IPS-NIHi7 (cell line): ENCODE data around the gene PORCN.

ENCODE experiments used
- DNase-seq: peaks from one replicate; pipeline ENCODE4 v3.0.0; 2012; ENCODE audit warnings: mixed read lengths; ENCODE audit errors: extremely low spot score

Gene PORCN

DNA sequence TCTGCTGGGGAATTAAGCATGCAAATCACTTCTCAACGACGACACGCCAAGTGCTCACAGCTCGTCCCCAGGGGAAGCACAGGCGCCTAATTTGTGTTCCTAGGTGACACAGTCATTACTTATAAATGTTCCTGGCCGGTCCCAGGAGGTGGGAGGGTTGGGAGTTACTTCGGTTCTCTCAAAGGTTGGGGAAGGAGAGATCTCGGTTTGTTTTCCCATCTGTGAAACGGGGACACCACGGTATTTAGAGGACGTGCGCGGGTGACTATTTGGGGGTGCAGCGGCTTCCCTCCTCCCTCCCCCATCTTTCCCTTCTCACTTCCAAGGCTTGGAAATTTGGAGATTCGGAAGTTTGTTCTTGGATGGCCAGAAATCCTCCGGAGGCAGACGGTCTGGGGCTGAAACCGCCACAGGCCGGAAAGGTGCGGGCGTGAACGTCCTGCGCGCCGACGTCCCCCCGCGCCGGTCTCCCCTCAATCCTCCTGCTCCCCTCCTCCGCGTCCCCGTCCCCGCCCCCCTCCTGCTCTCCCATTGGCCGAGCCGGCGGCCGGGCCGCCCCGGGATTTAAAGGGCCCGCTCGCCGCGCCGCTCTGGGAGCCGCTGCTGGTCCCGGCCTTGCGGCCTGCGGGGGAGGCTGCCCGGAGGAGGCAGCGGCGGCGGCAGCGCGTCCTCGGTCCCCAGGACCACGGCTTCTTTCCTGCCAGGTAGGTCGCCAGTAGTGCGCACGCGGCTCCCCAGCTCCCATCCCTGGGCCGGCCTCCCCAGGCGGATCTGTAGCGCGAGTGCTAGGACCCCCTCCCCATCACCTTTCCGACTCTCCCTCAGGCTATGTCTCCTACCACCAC lies at the start of gene PORCN:
Gene PORCN, plus strand, starts transcription at position 593 of the 845 bp plus-strand sequence. CDS start 829 bp downstream, outside the sequence.
- DNase-seq: peak; percentile 80

DNA sequence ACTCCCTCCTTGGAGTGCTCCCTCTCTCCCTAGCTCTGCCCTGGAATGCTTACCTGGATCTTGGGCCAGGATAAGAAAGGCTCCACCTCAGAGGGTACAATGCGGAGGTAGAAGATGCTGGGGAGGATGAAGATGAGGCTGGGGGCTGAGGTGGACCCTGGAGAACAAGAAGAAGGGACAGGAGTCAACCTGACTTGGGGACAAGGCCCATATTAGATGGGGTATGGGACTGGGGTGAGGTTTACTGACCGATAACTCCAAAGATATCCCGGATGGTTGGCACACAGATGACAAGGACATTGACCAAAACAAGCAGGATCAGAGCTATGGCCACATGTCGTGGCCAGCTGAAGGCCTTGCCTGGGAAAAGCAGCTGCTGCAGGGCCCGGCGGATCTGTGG lies 49.3 kb upstream of the PORCN start:
- no peak for DNase-seq

DNA sequence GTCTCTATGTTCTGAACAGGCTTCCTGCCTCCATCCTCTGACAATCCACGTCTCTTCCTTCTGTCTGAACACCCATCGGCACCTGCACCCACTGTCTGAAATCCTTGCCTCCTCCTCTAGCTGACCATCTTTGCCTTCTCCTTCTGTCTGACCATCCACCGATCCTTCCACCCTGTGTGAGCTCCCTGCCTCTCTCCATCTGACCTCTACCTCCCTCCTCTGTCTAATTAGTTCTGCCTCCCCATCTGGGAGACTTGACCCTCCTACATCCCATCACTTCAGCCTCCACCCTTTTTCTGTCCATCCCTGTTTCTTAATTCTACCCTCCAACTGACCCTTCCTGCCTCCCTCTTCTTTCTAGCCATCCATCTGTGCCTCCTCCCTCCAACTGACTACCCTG lies 48.8 kb upstream of the PORCN start:
- no peak for DNase-seq

DNA sequence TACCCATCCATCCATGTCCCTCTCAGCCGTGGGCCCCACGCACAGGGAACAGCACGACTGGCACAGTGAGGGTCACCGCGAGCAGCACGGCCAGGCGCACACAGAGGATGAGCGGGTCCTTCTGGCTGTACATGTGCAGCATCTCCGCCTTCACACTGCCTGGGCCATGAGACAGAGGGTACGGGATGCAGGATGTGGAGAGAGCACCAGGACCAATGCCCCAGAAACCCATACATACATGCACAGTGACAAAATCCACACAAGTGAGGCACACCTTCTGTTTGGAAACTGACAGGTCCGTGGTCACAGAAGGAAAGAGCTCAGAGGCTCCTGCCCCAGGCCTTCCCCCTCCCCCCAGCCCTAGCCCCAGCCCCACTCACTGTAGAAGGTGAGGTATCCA lies 48.2 kb upstream of the PORCN start:
- DNase-seq: no peak

DNA sequence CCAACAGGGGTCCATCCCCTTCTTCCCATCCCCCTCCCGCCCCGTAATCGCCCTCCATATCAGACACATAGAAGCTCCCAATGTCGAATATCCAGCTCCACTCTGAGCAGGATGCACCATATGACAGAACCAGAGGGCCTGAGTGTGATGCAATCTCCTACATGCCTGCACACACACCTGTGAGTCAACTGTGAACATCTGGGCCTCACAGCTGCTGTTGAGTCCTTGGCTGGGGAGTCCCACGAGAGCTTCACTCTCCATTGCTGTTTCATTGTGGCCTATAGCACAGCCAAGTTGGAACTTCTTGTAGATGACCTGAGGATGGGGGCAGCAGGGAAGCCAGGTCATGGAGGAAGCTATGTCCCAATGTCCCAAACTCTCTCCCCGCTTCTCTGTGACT lies 47.0 kb upstream of the PORCN start:
- no peak for DNase-seq

DNA sequence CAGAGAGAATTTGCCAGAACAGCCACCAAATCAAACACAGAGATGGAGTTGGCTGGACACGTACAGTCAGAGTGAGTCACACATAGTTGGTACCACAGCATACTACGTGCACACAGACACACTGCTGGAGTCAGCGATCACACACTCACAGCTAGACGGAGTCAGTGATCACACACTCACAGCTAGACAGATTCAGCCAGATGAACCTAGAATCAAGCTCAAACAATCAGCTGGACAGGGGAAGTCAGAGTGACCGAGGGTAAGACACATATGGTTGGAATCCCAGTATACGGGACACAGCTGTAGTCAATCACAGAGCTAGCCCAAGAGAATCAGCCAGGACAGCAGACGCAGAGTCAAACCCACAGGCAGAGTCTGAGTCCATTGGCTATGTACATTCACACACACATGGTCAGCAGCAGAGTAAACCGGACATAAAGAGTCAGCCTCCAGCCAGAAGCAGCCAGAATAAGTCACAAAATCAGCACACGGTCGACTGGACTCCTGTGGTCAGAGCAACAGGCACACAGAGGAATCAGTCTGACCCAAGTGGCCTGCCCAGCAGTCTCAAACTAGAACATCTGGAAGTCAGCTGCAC lies 43.4 kb upstream of the PORCN start:
- no peak for DNase-seq

DNA sequence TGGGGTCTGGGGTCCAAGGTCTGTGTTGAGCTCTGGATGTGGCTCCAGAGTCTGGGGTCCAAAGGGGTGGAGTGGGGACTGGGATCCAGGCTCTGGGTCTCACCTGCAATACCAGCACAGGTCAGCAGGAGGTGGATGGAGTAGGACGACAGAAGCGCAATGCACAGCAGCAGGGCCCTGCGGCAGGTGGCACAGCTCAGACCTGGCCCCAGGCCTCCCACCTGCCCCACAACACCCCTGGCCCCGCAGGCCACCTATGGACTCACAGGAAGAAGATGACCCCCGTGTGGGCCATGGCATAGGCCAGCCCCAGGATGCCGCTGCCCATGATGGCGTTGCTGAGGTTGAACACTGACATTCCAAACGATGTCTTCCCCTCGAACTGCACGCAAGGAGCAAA lies 42.1 kb upstream of the PORCN start:
- DNase-seq: peak; percentile 58

DNA sequence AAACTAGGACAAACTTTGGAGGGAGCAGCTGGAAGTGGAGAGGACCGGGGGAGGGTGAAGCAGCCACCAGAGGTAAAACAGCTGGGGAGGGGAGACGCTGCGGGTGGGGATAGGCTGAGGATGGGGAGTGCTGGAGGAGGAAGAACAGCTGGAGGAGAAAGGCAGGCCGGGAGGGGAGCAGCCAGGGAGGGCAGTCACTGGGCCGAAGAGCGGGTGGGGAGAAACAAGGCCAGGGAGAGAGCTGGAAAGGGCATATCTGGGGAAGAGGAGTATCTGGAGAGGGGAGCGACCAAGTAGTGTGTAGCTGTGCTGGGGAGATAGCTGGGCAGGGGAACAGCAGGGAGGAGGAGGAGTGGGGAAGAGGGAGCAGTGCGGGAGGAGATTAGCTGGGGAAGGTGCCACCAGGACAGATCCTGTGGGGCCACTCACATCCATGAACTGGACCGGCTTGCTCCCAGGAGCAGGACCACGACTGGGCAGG lies 41.5 kb upstream of the PORCN start:
- DNase-seq: no peak

DNA sequence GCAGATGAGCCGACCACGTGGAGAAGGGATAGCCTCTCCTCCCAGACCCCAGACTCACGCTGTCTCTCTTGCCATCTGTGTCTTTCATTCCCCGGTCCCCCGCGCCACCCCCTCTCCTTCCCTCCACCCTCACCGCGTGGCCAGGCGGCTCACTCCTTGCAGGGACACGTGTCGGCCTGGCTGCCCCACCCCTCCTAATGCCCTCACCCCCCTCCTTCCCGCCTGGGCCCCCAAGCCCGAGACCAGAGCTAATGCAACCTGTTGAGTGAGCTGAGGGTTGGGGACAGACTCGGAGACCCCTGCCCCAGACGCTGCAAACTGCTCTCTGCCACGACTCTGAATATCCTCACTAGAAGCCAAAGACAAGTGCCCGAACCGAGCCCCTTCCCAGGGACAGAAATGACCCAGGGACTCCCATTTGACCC lies 40.5 kb upstream of the PORCN start:
- DNase-seq: no peak

DNA sequence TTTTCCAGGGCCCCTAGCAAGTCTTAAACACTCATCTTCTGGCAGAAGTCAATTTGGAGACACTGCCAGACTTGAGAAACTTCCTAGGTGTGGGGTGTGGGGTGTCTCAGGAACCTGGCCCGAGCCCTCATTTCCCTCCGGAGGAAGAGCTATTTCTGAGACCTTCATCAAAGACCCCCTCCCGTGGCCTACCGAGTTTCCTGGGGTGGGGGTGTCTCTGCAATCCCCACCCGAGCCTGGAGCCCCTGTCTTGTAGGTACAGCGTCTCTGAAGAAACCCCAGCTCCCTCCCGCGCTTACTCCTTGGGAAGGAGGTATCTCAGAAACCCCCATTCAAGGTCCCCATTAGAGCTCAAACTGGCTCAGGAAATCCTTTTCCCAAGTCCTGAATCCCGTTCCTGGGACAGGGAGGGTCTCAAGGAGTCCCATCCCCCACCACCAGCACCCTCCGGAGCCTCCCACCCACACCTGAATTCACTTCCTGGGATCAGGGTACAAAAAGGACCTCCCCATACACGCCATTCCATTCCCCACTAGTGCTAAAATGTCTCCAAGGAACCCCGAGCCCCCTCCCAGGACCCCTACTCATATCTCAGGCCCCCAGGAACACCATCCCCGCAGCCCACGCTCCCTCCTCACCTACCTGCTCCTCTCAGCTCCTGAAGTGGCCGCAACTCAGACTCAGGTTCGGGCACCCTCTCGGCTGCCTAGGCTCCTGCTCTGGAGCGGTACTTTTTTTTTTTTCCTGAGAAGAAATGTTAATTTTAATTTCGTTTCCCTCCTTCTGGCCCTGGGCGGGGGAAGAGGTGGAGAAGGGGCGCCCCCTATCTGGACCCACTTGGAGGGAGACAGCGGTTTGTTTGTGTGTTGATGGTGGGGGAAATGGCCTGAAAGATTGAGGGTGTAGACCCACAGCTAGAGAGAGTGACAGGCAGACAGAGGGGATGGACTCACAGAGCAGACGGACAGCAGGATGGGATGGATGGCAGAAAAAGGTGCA lies 39.8 kb upstream of the PORCN start:
- DNase-seq: peak; percentile 36

DNA sequence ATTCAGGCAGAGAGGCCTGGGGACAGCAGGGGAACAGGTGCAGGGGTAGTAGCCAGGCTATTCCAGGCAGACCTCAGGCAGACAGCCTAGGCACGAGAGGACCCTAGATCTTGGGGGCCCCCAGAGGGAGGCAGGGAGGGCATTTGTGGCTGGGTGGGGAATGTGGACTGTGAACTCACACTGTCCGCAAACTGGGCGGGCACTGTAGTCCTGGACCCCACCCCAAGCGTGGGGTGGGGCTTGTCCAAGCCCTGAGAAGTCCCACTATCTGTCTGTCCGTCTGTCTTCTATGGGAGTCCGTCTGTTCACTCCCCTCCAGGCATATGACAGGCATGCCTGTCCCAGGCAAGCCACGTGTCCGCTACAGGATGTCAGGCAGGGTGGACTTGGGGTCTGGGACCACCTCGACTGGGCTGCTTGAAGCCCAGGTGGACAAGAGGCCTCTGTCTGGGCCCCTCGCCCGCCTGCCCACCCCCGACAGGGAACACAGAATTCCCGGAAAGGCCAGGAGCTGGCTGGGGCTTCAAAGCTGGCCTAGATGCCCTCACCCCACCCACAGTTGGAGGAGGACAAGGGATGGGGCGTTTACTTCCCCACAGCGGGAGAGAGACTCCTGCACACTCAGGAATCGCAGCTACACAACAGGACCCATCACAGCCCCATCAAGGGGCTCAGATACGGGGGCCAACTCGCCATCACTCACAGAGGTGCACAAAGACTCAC lies 38.5 kb upstream of the PORCN start, which contains the start of gene SLC38A5:
Gene SLC38A5, minus strand, starts transcription at position 151 of the 723 bp plus-strand sequence. CDS start 2,336 bp downstream, outside the sequence.
- no peak for DNase-seq

DNA sequence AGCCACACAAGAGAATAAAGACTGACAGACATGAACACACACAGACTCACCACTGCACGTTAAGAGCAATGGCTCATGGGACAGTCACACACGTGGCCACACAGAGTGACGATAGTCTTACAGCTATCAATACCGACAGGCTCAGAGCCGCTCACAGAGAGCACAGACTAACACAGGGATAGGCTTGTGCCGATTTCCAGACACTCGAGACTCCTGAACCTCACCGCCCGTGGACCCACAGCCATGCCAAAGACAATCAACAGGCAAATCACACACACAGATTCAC lies 38.0 kb upstream of the PORCN start:
- no peak for DNase-seq

DNA sequence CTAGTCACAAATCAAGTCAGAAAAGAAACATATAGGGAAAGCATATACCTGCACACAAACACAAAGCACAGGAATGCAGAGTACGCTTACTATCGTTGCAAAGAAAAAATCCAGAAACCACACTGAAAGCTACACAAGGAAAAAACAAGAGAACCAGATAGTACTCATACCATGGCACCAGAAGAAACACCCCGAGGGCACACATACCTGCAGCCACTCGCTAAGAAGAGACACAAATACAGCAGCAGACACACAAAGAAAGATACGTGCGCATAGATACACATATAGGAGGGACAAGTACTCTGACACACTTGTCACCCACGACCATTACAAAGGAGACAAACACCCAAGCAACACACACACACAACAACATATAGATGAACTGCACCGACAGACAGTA lies 37.3 kb upstream of the PORCN start:
- DNase-seq: no peak

DNA sequence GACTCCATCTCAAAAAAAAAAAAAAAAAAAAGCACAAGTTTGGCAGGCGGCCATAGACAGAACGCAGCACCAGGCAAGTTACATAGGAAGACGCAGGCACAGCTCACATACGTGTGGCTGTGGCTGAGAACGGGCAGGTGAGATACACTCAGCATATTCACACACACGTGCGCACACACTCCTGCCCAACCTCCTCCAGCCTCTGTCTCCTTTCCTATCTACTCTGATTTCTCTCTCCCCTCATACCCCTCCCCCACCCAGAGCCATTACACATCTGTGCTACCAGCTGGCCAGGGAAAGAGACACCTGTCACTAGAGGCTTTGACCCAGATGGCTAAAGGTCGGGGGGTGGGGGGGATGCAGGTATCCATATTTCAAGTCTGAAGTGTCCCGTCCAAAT lies 36.6 kb upstream of the PORCN start:
- no peak for DNase-seq

DNA sequence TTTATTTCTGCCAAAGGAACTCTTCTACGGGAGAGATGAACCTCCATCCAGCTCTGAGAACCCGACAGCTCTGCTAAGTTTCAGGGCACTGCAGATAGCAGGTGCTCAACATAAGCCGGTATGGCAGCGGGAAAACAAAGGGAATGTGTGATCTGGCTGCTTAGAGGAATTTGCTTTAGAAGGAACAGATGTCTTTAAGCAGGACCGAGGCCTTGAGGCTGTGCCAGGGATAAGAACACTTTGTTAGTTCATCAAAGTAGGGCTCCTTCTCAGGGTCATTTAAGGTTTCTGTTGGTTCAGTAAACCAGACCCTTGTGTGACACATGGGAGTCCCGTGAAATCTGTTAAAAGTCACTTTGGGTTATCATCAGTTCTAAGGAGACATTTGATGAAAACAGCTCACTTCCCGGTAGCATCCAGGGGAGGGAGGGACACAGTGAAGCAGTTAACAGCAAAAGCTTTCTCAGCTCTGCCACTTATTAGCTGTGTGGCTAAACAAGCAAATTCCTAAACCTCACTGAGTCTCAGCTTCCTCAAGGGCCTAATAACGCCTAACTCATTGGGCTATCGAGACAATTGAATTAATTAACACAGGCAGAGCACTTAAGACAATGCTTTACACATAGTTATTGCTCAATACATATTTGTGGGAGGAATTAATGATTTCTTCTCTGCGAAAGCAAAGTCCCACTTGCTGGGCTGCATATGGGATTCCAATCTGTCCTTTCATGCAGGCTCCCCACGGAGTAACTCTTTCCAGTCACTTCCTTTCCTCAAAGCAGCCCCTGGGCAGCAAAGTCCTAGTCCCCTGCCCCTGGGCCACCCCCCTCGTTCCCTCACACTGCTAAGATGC lies 35.7 kb upstream of the PORCN start:
- DNase-seq: no peak

DNA sequence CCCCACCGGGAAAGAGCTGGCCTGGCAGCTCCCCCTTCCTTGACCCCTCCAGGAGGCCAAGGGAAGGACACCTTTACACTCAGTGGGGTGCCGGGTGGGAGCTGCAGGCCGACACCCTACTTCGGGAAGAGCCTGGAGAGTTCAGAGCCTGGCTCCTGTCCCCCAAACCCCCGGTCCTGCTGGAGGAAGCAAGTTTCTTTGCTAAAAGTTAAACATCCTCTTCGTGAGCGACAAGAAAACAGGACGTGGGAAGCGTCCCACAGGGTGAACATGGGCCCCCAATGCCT lies 35.1 kb upstream of the PORCN start:
- DNase-seq: no peak

DNA sequence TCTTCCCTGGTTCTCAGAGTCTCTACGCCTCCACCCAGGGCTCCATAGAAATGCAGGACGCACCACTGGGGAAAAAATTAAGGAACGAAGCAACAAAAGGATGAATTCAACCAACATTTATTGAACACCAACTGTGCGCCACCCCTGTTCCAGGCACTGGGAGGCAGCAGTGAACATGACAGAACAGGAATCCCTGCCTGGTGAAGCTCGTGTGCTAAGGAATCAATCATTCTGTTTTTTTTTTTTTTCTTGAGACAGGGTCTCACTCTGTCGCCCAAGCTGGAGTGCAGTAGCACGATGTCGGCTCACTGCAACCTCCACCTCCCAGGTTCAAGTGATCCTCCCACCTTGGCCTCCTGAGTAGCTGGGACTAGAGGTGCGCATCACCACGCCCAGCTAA lies 34.7 kb upstream of the PORCN start:
- DNase-seq: no peak

DNA sequence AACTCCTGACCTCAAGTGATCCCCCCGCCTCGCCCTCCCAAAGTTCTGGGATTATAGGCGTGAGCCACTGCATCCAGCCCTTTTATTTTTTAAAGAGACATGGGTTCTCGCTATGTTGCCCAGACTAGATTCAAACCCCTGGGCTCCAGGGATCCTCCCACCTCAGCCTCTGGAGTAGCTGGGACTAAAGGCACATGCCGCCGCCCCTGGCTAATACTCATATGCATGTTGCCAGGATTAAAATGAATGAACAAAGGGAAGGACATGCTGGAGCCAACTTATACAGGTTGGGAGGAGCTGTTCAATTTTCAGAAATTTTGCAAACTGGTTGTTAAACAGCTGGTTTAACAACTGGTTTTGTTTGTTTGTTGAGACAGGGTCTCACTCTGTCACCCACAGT lies 34.2 kb upstream of the PORCN start:
- DNase-seq: no peak

DNA sequence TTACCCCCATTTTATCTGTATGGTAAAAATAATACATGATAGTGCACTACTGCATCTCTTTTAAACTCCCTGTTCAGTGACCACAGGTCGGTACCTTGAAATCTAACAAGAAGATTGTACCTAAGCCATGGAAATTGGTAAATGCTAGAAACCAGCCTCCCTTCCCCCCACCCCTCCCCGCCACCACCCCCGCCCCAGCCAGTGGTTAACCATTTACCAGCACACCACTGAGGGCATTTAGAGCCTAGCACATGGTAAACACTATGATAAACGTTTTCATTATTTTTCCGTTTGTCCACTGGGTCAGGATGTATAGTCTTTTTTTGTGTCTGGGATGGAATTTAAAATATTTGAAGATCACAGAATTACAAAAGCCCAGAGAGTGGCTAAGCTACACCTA lies 33.5 kb upstream of the PORCN start:
- DNase-seq: no peak

DNA sequence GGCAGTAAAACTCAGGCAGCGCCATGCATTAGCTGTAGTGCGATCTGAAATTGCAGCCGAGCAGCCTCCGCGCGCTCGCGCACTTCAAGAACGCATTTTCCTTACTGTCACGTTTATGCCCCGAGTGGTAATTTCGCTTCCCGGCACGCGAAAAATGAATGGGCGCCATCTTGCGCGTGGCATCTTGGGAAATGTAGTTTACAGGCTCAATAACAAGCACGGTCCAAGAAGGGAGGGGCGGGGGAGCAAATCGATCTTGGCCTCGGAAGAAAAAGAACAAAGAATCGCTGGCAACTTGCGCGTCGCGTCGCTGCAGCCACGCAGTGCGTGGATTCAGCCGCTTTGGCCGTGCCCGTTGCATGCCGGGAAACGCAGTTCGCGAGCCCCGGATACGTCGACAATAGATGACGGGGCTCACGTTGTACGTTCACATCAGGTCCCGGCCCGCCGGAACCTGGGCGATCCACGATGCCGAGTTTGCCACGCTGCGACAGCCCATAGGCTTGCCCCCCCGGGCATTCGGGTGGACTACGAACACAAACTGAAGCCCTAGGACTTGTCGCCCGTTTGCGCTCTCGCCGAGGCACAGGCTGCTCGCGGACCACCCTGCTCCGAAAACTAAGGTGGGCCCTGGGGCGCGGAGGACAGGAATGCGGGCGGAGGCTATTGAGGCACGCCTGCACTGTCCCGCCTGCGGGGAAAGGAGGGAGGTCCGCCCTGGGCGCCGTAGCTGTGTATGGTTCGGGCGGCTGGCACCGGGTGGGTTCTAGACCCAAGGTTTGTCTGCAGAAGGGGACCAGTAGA lies 32.8 kb upstream of the PORCN start, which contains the start of gene FTSJ1:
Gene FTSJ1, plus strand, starts transcription at position 426 of the 804 bp plus-strand sequence. CDS start 1,849 bp downstream, outside the sequence.
- DNase-seq: peak; percentile 63
